GM21723 (cell line): Measurements from ENCODE around the gene WDR70.
"Not testable (repeated sequence)": the region's sequence is repeated elsewhere in the genome, so short reads cannot be mapped to it uniquely, and the experiment has no call there.

Experiments
- ATAC-seq: cut with Tn5 transposase; IDR thresholded peaks from one replicate; pipeline ENCODE4 v1.9.1; 2021; ENCODE audit warnings: mild to moderate bottlenecking, moderate library complexity; ENCODE audit not compliant: unreplicated experiment

Gene WDR70

GRCh38 chr5:37379100-37379628 is at the start of gene WDR70:
TSS of gene WDR70 (plus strand) at chr5:37379318. CDS start at chr5:37379368, 50 bp downstream.
- ATAC-seq = peak; percentile 98

GRCh38 chr5:37334754-37335153 is 44.4 kb upstream of the WDR70 start:
- not testable (repeated sequence) for ATAC-seq

GRCh38 chr5:37342741-37343140 is 36.4 kb upstream of the WDR70 start:
- not testable (repeated sequence) for ATAC-seq

GRCh38 chr5:37355161-37355560 is 24.0 kb upstream of the WDR70 start:
- no peak for ATAC-seq

- ATAC-seq = no peak
Observed at GRCh38 chr5:37370550-37370863, 8.6 kb upstream of the WDR70 start.

GRCh38 chr5:37370864-37371726 is 8.0 kb upstream of the WDR70 start, which contains the start of gene NUP155:
TSS of gene NUP155 (minus strand) at chr5:37371106. CDS start at chr5:37370977, 129 bp downstream.
- ATAC-seq = peak; percentile 93

- no peak for ATAC-seq
Observed at GRCh38 chr5:37375091-37375490, 4.0 kb upstream of the WDR70 start.

- ATAC-seq = not testable (repeated sequence)
Observed at GRCh38 chr5:37378066-37378465, 1.1 kb upstream of the WDR70 start.

- no peak for ATAC-seq
Observed at GRCh38 chr5:37391591-37391990, 12.5 kb downstream of the WDR70 start.

GRCh38 chr5:37396352-37396751 is 17.2 kb downstream of the WDR70 start:
- no peak for ATAC-seq

- no peak for ATAC-seq
Observed at GRCh38 chr5:37400501-37400900, 21.4 kb downstream of the WDR70 start.

GRCh38 chr5:37412515-37412914 is 33.4 kb downstream of the WDR70 start:
- no peak for ATAC-seq

- ATAC-seq = not testable (repeated sequence)
Observed at GRCh38 chr5:37415456-37415855, 36.3 kb downstream of the WDR70 start.

GRCh38 chr5:37417347-37417746 is 38.2 kb downstream of the WDR70 start:
- no peak for ATAC-seq

- ATAC-seq = no peak
Observed at GRCh38 chr5:37424441-37424840, 45.3 kb downstream of the WDR70 start.

- no peak for ATAC-seq
Observed at GRCh38 chr5:37428044-37428443, 48.9 kb downstream of the WDR70 start.

GRCh38 chr5:37435261-37435660 is 56.1 kb downstream of the WDR70 start:
- no peak for ATAC-seq

- ATAC-seq = peak; percentile 55
Observed at GRCh38 chr5:37436146-37436934, 57.2 kb downstream of the WDR70 start.

- no peak for ATAC-seq
Observed at GRCh38 chr5:37437711-37438110, 58.6 kb downstream of the WDR70 start.

GRCh38 chr5:37445783-37446182 is 66.7 kb downstream of the WDR70 start:
- not testable (repeated sequence) for ATAC-seq

- ATAC-seq = no peak
Observed at GRCh38 chr5:37448941-37449340, 69.8 kb downstream of the WDR70 start.

GRCh38 chr5:37451991-37452390 is 72.9 kb downstream of the WDR70 start:
- not testable (repeated sequence) for ATAC-seq
